ENCODE measurements around the gene EYA4.

- TF ChIP-seq CTCF (conservative IDR thresholded peaks at IDR 0.05 in 1 of 2, IDR thresholded peaks at IDR 0.05 in 1 of 2; ENCODE audit: low read depth in 1 of 2, low read length in 2 of 2) (no peak), EZH2 (IDR thresholded peaks at IDR 0.05; ENCODE audit: low read length, missing control alignments) (no peak)
These were observed 22.3 kb upstream of the EYA4 start for GRCh38 chr6:133218852-133219251.
